Measurements from ENCODE around the gene DIRAS1.
"Not testable (repeated sequence)": the region's sequence is repeated elsewhere in the genome, so short reads cannot be mapped to it uniquely, and the experiment has no call there.

Gene DIRAS1

GRCh38 chr19:2714102-2714501 is 7.1 kb downstream of the DIRAS1 start:
- not testable (repeated sequence) for H3K4me1 ChIP-seq (ENCODE audit: control insufficient read depth, insufficient read depth, low read length); H3K4me3 ChIP-seq (ENCODE audit: low read length); H3K9me3 ChIP-seq (ENCODE audit: control insufficient read depth, low read length); H3K9ac ChIP-seq (ENCODE audit: low read length); H3K27me3 ChIP-seq (ENCODE audit: control insufficient read depth, insufficient read depth, low read length); H3K36me3 ChIP-seq (ENCODE audit: control insufficient read depth, insufficient read depth, low read length)

GRCh38 chr19:2713170-2713569 is 8.0 kb downstream of the DIRAS1 start:
- not testable (repeated sequence) for H3K4me3 ChIP-seq (ENCODE audit: low read length); H3K9ac ChIP-seq (ENCODE audit: low read length); H3K27me3 ChIP-seq (ENCODE audit: control insufficient read depth, insufficient read depth, low read length); H3K9me3 ChIP-seq (ENCODE audit: control insufficient read depth, low read length); H3K36me3 ChIP-seq (ENCODE audit: control insufficient read depth, insufficient read depth, low read length); H3K4me1 ChIP-seq (ENCODE audit: control insufficient read depth, insufficient read depth, low read length)

GRCh38 chr19:2711875-2712205 is 9.3 kb downstream of the DIRAS1 start:
- Histone ChIP-seq H3K4me3 (ENCODE audit: low read length) (no peak overlapping the region), H3K9ac (ENCODE audit: low read length) (no peak overlapping the region), H3K36me3 (ENCODE audit: control insufficient read depth, insufficient read depth, low read length) (no peaks in the 10 kb centered on the region), H3K4me1 (ENCODE audit: control insufficient read depth, insufficient read depth, low read length) (no peaks in the 10 kb centered on the region), H3K9me3 (ENCODE audit: control insufficient read depth, low read length) (peaks cover 4% of the 10 kb centered on the region), H3K27me3 (ENCODE audit: control insufficient read depth, insufficient read depth, low read length) (no peaks in the 10 kb centered on the region)

GRCh38 chr19:2711172-2711874 is 9.8 kb downstream of the DIRAS1 start:
- H3K27me3 ChIP-seq (ENCODE audit: control insufficient read depth, insufficient read depth, low read length), result no peaks in the 10 kb centered on the region

GRCh38 chr19:2706251-2706650 is 14.9 kb downstream of the DIRAS1 start:
- Histone ChIP-seq H3K36me3 (ENCODE audit: control insufficient read depth, insufficient read depth, low read length) (no peaks in the 10 kb centered on the region), H3K9me3 (ENCODE audit: control insufficient read depth, low read length) (no peaks in the 10 kb centered on the region), H3K4me1 (ENCODE audit: control insufficient read depth, insufficient read depth, low read length) (peaks cover 12% of the 10 kb centered on the region), H3K9ac (ENCODE audit: low read length) (no peak overlapping the region), H3K27me3 (ENCODE audit: control insufficient read depth, insufficient read depth, low read length) (peaks cover 3% of the 10 kb centered on the region), H3K4me3 (ENCODE audit: low read length) (no peak overlapping the region)

More at GRCh38 chr19:2711172-2711874, 9.8 kb downstream of the DIRAS1 start:
- Histone ChIP-seq H3K36me3 (ENCODE audit: control insufficient read depth, insufficient read depth, low read length) (no peaks in the 10 kb centered on the region), H3K9ac (ENCODE audit: low read length) (no peak overlapping the region), H3K4me1 (ENCODE audit: control insufficient read depth, insufficient read depth, low read length) (no peaks in the 10 kb centered on the region), H3K9me3 (ENCODE audit: control insufficient read depth, low read length) (peaks cover 4% of the 10 kb centered on the region), H3K4me3 (ENCODE audit: low read length) (no peak overlapping the region)

- H3K9ac ChIP-seq (ENCODE audit: low read length), result no peak overlapping the region
- H3K36me3 ChIP-seq (ENCODE audit: control insufficient read depth, insufficient read depth, low read length), result no peaks in the 10 kb centered on the region
- H3K4me1 ChIP-seq (ENCODE audit: control insufficient read depth, insufficient read depth, low read length), result peaks cover 14% of the 10 kb centered on the region
- H3K9me3 ChIP-seq (ENCODE audit: control insufficient read depth, low read length), result no peaks in the 10 kb centered on the region
- H3K27me3 ChIP-seq (ENCODE audit: control insufficient read depth, insufficient read depth, low read length), result peaks cover 3% of the 10 kb centered on the region
- no peak overlapping the region for H3K4me3 ChIP-seq (ENCODE audit: low read length)
Measured at GRCh38 chr19:2703691-2704216, 17.4 kb downstream of the DIRAS1 start.

GRCh38 chr19:2703077-2703437 is 18.1 kb downstream of the DIRAS1 start:
- peaks cover 3% of the 10 kb centered on the region for H3K27me3 ChIP-seq (ENCODE audit: control insufficient read depth, insufficient read depth, low read length)
- H3K4me1 ChIP-seq (ENCODE audit: control insufficient read depth, insufficient read depth, low read length), result peaks cover 14% of the 10 kb centered on the region
- no peak overlapping the region for H3K9ac ChIP-seq (ENCODE audit: low read length)
- H3K36me3 ChIP-seq (ENCODE audit: control insufficient read depth, insufficient read depth, low read length), result no peaks in the 10 kb centered on the region
- H3K9me3 ChIP-seq (ENCODE audit: control insufficient read depth, low read length), result no peaks in the 10 kb centered on the region
- H3K4me3 ChIP-seq (ENCODE audit: low read length), result no peak overlapping the region

GRCh38 chr19:2702170-2703076 is 18.7 kb downstream of the DIRAS1 start, which contains the start of gene GNG7:
GNG7 (minus strand) TSS chr19:2702694; CDS start chr19:2520688, 182,006 bp downstream.
- no peaks in the 10 kb centered on the region for H3K9me3 ChIP-seq (ENCODE audit: control insufficient read depth, low read length)
- H3K9ac ChIP-seq (ENCODE audit: low read length), result peak within 1 kb of the TSS; percentile 65
- no peak within 1 kb of the TSS for H3K4me3 ChIP-seq (ENCODE audit: low read length)
- no peaks in the 10 kb centered on the region for H3K36me3 ChIP-seq (ENCODE audit: control insufficient read depth, insufficient read depth, low read length)
- H3K4me1 ChIP-seq (ENCODE audit: control insufficient read depth, insufficient read depth, low read length), result peaks cover 14% of the 10 kb centered on the region
- H3K27me3 ChIP-seq (ENCODE audit: control insufficient read depth, insufficient read depth, low read length), result peaks cover 3% of the 10 kb centered on the region

GRCh38 chr19:2701361-2702169 is 19.6 kb downstream of the DIRAS1 start:
- Histone ChIP-seq H3K4me1 (ENCODE audit: control insufficient read depth, insufficient read depth, low read length) (peaks cover 14% of the 10 kb centered on the region), H3K36me3 (ENCODE audit: control insufficient read depth, insufficient read depth, low read length) (no peaks in the 10 kb centered on the region), H3K9ac (ENCODE audit: low read length) (peak overlapping the region; percentile 65), H3K9me3 (ENCODE audit: control insufficient read depth, low read length) (no peaks in the 10 kb centered on the region), H3K27me3 (ENCODE audit: control insufficient read depth, insufficient read depth, low read length) (peaks cover 3% of the 10 kb centered on the region), H3K4me3 (ENCODE audit: low read length) (no peak overlapping the region)

- peak overlapping the region; percentile 39 for H3K9ac ChIP-seq (ENCODE audit: low read length)
- no peak overlapping the region for H3K4me3 ChIP-seq (ENCODE audit: low read length)
- H3K27me3 ChIP-seq (ENCODE audit: control insufficient read depth, insufficient read depth, low read length), result peaks cover 3% of the 10 kb centered on the region
- peaks cover 14% of the 10 kb centered on the region for H3K4me1 ChIP-seq (ENCODE audit: control insufficient read depth, insufficient read depth, low read length)
- H3K36me3 ChIP-seq (ENCODE audit: control insufficient read depth, insufficient read depth, low read length), result no peaks in the 10 kb centered on the region
- no peaks in the 10 kb centered on the region for H3K9me3 ChIP-seq (ENCODE audit: control insufficient read depth, low read length)
Measured at GRCh38 chr19:2700660-2701360, 20.4 kb downstream of the DIRAS1 start.

- H3K9me3 ChIP-seq (ENCODE audit: control insufficient read depth, low read length), result no peaks in the 10 kb centered on the region
- peaks cover 18% of the 10 kb centered on the region for H3K4me1 ChIP-seq (ENCODE audit: control insufficient read depth, insufficient read depth, low read length)
- no peak overlapping the region for H3K4me3 ChIP-seq (ENCODE audit: low read length)
- no peak overlapping the region for H3K9ac ChIP-seq (ENCODE audit: low read length)
- H3K27me3 ChIP-seq (ENCODE audit: control insufficient read depth, insufficient read depth, low read length), result peaks cover 3% of the 10 kb centered on the region
- no peaks in the 10 kb centered on the region for H3K36me3 ChIP-seq (ENCODE audit: control insufficient read depth, insufficient read depth, low read length)
Measured at GRCh38 chr19:2699413-2700140, 21.6 kb downstream of the DIRAS1 start.
